IPS-18c (cell line): ENCODE data around the gene PABPN1L.

ENCODE experiments used
- H3K4me3 ChIP-seq: 2 replicates; pipeline ENCODE4 v1.7.0; 2013; ENCODE audit warnings: low read depth, mild to moderate bottlenecking, low read length, moderate library complexity; ENCODE audit not compliant: insufficient read depth
- H3K9me3 ChIP-seq: one replicate; pipeline ENCODE4 v1.6.1; 2013; ENCODE audit warnings: mild to moderate bottlenecking, low read length, moderate library complexity; ENCODE audit not compliant: control insufficient read depth, insufficient read depth

PABPN1L gene

DNA sequence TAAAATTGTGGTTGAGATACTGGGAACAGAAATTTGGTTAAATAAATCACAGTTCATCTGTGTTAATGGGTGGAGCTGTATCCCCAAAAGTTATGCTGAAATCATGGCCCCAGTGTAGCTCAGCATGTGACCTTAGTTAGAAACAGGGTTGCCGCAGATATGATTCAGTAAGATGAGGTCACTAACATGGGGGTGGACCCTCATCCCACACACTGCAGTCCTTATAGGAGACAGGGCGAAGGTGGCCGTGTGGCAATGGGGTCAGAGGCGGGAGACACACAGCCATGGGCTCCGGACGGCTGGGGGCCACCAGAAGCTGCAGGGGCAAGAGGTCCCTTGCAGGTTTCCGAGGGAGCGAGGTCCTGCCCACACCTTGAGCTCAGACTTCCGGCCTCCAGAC, 20.4 kb downstream of the PABPN1L start:
- Histone ChIP-seq H3K9me3 (no peaks in the 10 kb centered on the region), H3K4me3 (no peak overlapping the region)

DNA sequence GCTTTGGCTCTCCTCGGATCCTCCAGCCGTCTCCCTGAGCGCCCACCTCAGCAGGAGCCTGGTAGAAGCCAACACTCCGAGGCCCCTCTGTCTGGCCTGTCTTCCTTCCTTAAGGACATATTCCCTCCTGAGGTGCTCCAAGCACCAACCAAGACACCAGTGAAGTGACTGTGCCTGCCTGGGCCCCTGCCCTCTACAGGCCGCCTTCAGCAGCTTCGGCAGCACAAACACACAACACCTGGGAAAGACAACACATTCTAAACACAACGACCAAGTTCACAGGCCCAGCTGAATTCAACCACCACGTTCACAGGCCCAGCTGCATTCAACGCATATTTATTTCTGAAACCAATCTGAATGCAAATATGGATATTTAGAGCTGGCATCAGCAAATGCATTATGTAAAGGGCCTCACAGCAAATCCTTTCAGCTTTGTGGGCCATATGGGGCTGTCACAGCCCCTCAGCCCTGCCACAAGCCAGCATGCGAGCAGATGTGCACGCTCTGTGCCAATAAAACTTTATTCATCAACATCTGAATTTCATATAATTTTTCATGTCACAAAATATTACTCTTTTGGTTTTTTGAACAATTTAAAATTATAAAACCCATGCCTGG, 21.9 kb downstream of the PABPN1L start:
- no peak overlapping the region for H3K4me3 ChIP-seq
- no peaks in the 10 kb centered on the region for H3K9me3 ChIP-seq

DNA sequence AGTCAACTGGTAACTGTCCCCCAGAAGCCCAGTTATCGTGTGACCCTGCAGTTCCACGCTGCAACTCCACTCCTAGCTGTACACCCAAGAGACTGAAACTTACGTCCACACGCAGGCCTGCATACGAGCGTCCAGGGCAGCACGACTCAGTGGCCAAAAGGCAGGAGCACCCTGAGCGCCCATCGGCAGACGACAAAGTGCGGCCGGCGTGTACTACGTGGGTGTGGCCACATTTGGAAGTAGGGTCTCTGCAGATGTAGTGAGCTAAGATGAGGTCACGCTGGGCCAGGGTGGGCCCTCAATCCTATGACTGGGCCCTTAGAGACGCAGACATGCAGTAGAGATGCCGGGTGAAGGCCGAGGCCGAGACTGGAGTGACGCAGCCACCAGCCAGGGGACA, 23.2 kb downstream of the PABPN1L start:
- H3K9me3 ChIP-seq, result no peaks in the 10 kb centered on the region
- no peak overlapping the region for H3K4me3 ChIP-seq

DNA sequence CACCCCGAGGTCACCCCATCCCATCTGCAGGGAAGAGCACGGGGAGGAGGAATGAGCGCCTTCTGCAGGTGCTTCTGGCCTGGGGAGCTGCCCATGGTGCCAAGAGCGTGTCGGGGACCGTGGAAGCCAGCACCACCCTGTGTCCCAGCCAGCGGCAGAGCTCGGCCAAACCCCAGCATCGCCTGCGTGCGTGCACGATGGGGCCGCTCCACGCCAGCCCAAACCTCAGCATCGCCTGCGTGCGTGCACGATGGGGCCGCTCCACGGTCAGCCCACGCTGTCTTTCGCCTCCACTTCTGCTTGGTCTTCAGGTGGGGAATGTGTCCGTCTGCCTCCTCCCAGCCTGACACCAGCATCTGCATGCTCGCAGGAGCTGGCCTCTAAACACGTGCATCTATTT, 23.7 kb downstream of the PABPN1L start:
- Histone ChIP-seq H3K4me3 (no peak overlapping the region), H3K9me3 (no peaks in the 10 kb centered on the region)

DNA sequence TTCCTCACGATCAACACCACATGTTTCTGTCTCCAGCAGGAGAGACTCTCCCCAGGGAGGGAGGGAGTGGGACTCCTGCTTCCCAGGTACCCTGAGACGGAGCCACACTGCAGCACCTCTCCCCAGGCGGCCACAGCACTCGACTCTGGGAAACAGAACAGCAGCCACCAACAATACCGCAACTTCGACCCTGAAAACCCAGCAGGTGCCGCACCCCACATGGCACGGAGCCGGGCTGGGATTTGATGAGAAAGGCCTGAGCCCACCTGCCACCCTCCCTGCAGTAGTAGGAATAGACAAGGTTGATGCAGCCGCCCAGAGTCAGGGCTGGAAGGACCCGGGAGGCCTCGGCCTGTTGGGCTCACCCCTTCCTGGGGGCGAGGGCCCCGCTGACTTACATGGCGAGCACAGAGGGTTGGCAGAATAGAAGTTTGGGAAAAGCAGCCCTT, 24.1 kb downstream of the PABPN1L start:
- H3K4me3 ChIP-seq, result no peak overlapping the region
- H3K9me3 ChIP-seq, result no peaks in the 10 kb centered on the region

DNA sequence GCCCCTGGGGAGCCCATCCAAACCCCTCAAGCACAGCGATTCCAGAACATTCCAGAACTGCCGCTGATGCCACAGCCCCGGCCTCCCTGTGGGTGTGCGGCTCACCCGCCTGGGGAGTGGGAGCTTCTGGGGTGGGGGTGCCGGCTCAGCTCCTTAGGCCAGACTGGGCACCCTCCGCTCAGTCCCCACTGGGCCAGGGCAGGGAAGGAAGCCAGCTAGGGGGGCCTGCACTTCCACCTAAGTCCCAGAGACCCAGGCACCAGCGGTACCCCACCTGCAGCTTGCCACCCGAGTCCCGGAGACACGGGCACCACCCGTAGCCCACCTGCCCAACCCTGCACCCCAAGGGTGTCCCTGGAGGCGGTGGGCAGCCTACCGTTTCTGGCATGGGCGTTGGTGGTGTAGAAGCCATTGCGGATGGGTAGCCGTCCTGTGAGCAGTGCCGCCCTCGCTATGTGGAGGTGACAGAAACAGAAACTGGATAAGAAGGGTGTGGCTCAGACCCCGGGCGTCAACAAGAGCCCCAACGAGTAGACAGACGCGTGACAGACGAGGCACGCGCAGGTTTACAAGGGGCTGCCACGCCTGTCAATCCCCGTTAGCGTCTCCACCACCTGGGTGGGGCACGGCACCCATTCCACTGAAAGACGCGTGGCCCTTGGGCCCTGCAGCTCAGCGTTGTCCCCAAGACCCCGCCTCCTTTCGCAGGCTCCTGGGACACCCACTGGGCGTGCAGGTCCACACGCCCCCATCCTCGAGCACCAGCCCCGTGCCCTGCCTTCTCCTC, 24.7 kb downstream of the PABPN1L start:
- Histone ChIP-seq H3K9me3 (no peaks in the 10 kb centered on the region), H3K4me3 (no peak overlapping the region)

DNA sequence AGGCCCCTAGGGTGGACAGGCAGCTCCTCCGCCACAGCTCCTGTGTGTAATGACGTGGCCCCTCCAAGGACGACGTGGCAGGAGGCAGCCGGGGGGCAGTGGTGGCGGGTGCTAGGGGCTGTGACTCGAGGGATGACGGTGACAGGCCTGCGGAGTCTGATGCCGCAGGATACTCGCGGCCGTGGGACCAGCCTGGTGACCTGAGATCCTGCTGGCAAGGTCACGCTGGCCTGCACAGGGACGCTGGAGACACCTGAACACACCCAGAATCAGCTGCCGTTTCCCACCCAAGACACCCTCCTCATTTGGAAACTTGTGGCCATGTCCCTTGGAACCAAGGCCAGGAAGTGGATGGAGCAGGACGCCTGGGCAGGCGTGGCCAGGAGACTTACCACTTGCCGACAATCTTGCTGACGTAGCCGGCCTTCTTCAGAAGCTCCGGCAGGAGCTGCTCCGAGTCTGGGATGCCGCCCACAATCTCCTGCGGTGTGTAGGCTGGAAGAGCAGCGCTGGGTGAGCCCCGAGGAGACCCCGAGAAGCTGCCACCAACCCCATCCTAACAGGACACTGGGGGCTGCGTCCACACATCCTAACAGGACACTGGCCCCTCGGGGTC, 25.8 kb downstream of the PABPN1L start:
- no peak overlapping the region for H3K4me3 ChIP-seq
- H3K9me3 ChIP-seq, result no peaks in the 10 kb centered on the region

DNA sequence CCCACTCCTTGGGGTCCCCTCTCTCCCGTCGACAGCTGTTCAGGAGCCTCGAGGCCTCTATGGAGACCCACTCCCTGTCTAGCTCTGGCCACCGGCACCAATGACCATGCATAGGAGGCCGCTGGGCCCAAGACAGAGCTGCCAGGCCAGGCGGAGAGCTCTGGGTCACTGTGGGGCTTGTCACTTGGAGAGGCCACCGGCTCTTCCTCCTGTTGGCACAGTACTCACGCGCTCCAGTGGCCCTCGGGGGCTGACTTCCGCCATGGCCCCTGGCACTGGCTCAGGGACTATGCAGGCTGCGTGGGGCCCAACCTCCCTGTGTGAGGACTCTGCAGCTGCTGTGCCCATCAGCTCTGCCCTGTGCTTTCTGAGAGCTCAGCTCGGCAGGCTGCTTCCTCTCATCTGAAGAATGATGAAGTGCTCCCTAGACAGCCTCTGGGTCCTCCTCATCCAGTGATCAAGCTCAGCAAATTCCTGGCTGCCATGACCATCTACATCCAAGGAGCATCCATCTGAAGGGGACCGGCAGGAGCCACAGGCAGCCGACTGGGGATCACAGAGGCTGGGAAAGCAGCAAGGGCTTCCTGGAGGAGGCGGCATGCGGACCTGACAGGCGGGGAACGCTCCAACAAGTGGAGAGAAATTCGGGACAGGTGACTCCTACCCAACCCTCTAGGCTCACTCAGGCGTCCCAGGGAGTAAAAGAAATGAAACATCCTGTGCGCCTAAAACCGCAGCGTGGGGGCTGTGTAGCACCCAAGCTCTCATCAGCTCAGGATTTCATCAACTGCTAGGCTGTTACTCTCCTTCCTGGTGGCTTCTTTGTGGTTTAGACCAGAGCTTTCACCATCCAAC, 26.5 kb downstream of the PABPN1L start:
- Histone ChIP-seq H3K9me3 (no peaks in the 10 kb centered on the region), H3K4me3 (no peak overlapping the region)

DNA sequence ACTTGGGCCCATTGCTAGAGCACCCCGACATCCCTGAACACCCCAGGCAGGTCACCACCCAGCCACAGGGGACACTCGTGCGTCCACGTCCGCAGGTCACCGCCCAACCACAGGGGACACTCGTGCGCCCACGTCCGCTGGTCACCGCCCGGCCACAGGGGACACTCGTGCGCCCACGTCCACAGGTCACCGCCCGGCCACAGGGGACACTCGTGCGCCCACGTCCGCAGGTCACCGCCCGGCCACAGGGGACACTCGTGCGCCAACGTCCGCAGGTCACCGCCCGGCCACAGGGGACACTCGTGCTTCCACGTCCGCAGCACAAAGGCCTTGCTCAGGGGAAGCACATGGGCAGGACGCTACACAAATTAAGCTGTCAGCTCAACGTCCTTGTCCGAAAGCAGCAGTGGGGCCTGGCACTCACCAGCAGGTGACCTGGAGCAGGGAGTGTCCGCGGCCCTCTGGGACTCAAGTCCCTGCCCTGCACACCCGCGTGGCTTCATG, 27.4 kb downstream of the PABPN1L start:
- Histone ChIP-seq H3K4me3 (no peak overlapping the region), H3K9me3 (no peaks in the 10 kb centered on the region)

DNA sequence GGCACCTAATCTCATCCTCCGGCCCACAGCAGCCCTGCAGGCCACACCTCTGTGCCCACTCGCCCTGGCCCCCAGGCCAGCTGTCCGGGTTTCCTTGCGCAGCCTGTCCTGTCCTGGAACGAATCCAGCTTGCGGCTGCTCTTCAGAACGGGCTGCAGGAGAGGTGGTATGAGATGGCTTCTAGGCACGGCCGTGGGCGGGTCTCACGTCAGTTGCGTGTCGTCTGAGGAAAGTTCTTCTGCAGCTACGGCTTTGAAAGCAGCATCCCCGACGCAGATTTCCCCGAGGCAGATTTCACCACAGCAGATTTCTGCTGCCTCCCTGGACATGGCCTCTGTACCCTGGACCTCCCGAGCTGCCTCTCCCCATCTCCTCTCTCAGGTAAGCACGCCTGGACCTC, 27.9 kb downstream of the PABPN1L start:
- no peak overlapping the region for H3K4me3 ChIP-seq
- H3K9me3 ChIP-seq, result no peaks in the 10 kb centered on the region

DNA sequence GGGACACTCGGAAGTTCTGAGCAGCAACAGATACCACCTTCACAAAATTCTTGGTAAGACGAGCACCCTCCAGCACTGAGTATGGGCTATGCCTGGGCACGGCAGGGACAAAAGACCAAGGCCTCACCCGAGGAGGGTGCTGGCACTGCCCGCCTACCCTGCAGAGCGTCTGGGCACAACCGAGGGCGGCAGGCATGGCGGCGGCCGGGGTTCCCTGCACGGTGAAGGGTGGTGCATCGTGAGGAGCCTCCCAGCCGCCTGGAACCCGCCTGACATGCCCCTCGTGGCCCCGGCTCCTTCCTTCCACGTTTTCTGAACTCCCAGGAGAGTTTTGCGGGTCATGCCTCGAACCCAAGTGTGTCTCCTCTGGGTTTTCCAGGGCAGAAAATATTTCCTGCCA, 28.7 kb downstream of the PABPN1L start:
- Histone ChIP-seq H3K9me3 (no peaks in the 10 kb centered on the region), H3K4me3 (no peak overlapping the region)

DNA sequence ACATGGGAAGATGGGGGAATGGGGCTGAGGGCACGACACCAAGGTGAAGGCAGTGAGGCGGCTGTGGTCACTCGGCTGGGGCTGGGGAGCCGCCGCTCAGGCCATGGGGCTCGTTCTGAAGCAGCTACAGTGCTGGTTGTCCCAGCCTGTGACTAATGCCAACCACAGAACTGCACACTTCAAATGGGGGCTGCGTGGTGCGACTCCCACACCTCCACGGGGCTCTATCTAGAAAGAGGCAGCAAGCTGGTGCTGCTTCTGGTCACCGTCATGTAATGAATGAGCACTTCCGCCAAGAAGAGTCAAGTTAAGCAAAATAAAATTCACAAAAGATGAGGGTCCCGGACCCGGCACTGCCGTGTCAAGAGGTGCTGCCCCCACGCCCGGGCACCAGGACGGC, 29.7 kb downstream of the PABPN1L start:
- Histone ChIP-seq H3K9me3 (no peaks in the 10 kb centered on the region), H3K4me3 (no peak overlapping the region)

DNA sequence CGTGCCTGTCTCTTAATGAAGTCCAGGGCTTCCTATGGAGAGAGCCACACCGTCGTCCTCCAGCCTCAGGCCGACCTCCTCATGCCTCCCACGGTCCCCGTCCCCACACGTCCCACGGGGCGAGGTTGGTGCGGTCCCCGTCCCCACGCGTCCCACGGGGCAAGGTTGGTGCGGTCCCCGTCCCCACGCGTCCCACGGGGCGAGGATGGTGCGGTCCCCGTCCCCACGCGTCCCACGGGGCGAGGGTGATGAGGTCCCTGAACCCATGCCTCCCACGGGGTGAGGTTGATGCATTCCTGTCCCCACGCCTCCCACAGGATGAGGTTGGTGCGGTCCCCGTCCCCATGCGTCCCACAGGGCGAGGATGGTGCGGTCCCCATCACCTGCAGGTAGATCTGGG, 30.6 kb downstream of the PABPN1L start:
- Histone ChIP-seq H3K4me3 (no peak overlapping the region), H3K9me3 (no peaks in the 10 kb centered on the region)

DNA sequence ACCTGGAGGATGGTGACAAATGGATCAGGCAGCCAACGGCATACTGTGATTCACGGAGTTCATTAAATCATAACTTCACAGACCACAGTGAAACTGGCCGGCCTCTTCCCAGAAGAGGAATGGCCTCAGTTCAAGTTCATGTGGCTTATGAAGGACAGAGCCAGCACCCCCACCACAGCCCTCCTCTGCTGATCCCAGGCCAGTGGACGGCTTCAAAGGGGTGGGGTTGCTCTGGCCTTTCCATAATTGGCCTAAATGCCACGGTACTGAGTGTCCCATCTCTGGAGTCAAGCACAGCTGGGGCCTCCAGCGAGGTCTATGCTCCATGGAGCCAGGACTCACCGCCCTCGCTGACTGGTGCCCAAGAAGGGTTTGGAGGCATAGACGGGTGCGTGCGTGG, 31.1 kb downstream of the PABPN1L start:
- H3K9me3 ChIP-seq, result no peaks in the 10 kb centered on the region
- no peak overlapping the region for H3K4me3 ChIP-seq

DNA sequence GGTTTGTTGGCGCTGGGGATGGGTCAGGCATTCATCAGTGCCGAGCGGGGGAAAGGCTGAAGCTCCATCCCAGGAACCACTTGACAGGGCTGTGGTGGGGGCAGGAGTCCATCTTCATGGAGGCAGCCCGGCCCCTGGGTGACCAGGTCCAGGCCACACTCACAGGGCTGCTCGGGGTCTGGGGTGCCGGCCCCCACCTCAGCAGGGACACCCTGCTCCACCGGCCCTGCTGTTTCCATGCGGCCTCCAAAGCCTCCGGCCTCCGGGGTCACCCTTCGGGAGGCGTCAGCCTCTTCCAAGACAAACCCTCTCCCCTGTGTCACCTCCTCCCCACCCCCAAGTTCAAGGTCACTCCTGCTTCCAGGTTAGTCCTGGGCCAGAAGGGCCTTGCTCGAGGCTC, 31.8 kb downstream of the PABPN1L start:
- H3K9me3 ChIP-seq, result no peaks in the 10 kb centered on the region
- no peak overlapping the region for H3K4me3 ChIP-seq

DNA sequence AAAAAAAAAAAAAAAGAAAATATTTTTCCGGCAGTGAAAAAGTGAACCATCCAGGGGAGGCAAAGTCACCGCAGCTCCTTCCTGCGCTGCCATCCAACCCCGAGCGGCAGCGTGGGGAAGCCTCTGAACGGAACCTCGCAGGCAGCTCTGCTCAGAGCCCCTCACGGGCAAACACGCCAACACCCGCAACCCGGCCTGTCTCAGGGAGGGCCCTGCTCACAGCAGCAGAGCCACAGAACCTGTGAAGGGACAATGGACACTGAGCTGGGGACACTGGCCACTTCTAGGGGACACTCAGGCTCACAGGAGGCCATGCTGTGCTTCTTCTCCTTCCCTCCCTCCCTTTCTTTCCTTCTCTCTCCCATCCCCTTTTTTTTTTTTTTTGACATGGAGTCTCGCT, 33.4 kb downstream of the PABPN1L start:
- no peaks in the 10 kb centered on the region for H3K9me3 ChIP-seq

DNA sequence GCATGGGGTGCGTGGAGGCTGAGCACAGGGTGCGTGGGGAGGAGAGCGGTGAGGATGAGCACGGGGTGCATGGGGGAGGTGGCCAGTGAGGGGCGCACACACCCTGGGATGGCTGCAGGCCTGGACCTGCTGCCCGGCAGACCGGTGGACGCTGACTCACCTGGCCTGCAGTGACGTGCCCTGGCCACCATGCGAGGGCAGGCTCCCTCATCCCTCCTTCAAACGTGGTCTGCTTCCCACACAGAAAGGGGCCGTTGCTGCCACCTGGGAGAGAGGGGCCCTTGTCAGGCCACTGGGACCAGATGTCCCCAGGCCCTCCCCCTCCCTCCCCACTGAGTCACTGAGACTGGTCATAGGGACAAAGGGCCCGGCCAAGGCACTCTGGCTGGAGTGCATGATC, 34.6 kb downstream of the PABPN1L start:
- H3K9me3 ChIP-seq, result no peaks in the 10 kb centered on the region
- no peak overlapping the region for H3K4me3 ChIP-seq

More for the DNA sequence above, 33.4 kb downstream of the PABPN1L start:
- no peak overlapping the region for H3K4me3 ChIP-seq
